ENCODE data around the gene MAGI2. TPM values are rescaled to one million over a fixed set of nuclear protein-coding genes. Genes with fewer than 3 reads are reported as not detected.

MAGI2 gene
- polyA plus RNA-seq, 4 donors: 32.0 to 38.7 (median 33.7) TPM

DNA sequence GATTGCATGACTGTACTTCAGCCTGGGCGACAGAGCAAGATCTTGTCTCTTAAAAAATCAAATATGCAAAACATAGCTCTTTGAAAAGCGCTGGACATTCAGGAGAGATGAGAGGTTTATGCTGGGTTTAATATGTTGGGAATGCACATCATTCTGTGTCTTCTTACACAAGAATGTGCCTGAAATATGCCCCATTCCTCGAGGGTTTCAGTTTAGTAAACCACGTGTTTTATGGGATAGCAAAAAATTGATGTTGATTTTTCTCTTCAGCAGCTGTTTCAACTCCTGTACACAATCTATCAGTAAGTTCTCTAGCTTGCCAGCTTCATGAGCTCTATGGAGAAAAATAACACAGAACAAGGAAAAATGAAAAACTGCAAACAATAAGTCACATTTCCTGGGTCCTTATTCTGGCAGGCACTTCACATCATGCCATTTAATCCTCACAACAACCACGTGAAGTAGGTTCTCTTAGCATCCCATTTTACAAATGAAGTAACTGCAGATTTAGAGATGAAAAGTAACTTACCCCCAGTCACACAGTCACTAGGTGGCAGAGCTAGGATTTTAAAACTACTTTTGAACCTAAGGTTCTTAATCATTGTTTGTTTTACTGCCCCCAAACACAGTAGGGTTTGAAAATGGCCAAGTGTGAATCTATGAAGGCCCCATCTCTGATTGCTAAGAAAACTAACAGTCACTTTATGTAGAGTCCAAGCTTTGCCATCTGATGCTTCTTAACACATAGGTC is 1231.3 kb downstream of the MAGI2 start:
- no peak for DNase-seq (ENCODE audit: low read depth in 4 of 4, low spot score in 2 of 4)

DNA sequence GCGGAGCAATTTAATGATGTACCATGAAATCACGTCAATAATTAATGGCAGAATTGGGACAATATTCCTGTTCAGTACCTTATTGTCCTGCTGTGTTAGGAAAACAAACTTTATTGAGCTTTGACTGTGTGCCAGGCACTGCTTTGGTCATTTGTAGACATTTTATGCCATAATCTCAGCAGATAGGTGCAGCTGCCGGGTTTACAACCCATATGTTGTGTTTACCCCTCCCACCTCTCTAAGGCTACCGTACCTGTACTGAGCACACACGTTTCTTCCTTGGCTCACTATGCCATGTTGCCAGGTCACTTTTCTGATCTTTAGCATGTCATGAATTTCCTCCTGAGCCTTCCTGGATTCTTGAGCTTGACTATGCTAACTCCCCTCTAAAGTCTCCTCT is 1232.7 kb downstream of the MAGI2 start:
- no peak for DNase-seq (ENCODE audit: low read depth in 4 of 4, low spot score in 2 of 4)

DNA sequence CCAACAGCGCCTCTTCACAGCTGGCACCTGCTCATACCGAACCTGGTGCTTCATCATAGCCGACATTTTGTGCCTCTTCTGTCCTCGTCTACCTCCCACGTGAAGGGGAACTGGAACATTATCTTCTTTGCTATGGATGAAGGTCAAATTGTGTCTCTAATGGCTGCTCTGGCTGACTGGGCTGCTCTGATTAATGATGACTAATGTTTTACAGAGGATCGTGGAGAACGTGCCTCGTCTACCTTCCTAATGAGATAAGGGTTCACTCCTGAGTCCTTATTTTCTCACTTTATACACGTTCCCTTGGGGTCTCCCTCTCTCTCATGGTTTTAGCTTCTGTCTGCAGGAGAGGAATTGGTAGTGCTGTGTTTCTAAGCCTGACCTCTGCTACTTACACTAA is 1234.6 kb downstream of the MAGI2 start:
- DNase-seq (ENCODE audit: low read depth in 4 of 4, low spot score in 2 of 4): no peak

DNA sequence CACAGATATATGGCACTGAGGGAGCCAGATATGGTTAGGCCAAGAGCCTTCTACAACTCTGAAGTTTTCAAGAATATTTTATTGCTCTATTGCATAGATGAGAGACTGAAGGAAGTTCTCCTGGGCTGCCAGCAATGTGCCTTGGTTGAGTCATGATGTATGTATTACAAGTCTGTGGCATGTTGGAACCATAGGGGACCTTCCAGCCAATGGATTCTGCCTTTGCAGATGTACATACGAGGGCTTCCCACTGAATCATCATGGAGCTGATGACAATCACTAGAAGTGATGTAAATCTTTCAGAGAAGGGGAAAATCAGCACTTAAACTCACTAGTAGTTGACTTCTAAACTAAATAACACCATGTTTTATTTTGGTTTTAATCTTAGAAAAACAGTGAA is 1235.4 kb downstream of the MAGI2 start:
- no peak for DNase-seq (ENCODE audit: low read depth in 4 of 4, low spot score in 2 of 4)

DNA sequence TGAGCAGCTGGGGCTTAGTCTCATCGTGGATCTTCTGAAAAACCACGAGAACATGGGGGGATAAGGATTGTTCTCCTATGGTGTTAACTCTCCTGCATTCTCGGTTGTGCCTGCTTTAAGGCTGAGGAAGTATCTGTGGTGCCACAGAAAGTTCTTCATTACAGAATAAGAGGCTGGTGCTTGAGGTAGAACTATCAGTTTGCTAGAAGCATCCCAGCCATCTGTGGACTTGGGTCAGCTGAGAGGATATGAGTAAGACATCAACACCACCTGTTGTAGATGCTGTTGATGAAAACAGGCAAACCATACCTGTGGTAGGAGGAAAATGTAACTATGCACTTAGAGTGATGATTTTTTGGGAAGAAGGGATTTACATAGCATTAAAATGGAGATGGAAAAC is 1238.3 kb downstream of the MAGI2 start:
- DNase-seq (ENCODE audit: low read depth in 4 of 4, low spot score in 2 of 4): no peak

DNA sequence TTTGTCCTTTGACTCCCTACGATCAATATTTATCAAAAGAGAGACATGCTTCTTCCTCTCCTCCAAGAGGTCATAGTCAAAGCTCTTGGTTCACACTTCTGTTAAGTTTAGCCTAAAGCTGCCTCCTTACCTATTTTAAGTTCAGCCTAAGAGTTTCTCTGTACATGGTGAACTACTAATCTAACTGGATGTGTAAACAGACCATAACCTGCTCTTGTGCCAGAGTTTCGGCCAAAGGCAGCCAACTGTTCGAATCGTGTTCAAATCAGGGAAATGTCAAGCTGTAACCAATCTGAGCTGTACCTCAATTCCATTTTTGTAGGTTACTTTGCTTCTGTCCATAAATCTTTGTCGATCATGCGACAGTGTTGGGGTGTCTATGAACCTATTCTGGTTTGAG is 1240.1 kb downstream of the MAGI2 start:
- no peak for DNase-seq (ENCODE audit: low read depth in 4 of 4, low spot score in 2 of 4)

DNA sequence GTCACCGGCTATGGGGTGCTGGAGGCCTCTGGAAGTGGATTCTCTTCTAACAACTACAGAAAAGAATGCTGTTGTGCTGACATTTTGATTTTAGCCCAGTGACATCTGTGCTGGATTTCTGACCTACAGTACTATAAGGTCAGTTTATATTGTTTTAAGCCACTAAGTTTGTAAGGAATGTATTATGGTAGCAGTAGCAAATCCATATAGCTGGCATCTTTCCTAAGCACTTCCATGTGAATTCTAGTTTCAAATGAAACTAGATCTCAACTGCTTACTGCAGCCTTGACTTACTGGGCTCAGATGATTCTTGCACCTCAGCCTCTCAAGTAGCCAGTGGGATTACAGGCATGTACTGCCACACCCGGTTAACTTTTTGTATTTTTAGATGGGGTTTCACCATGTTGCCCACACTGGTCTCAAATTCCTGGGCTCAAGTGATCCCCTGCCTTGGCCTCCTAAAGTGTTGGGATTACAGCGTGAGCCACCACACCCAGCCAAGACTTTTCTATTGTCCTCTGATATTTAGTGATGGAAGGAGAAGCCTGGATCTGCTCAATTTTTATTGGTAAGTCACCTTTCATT is 1240.9 kb downstream of the MAGI2 start:
- DNase-seq (ENCODE audit: low read depth in 4 of 4, low spot score in 2 of 4): no peak

DNA sequence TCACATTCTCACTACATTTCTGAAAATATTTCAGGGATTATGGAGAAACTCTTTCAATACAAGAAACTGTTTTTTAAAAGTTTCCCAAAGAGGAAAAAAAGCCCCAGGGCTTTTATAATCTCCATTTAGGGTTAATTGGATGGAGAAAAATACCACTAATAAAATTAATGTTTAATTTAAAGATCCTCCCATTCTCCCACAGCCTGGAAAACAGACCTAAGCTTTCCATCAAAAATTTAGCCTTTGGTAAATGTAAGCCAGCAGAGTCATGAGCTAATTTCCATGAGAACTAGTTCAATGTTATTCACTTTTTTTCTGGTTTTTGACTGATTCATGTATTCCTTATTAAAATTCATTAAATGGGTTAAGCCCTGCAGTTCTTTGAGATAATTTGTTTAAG is 1246.2 kb downstream of the MAGI2 start:
- DNase-seq (ENCODE audit: low read depth in 4 of 4, low spot score in 2 of 4): no peak

DNA sequence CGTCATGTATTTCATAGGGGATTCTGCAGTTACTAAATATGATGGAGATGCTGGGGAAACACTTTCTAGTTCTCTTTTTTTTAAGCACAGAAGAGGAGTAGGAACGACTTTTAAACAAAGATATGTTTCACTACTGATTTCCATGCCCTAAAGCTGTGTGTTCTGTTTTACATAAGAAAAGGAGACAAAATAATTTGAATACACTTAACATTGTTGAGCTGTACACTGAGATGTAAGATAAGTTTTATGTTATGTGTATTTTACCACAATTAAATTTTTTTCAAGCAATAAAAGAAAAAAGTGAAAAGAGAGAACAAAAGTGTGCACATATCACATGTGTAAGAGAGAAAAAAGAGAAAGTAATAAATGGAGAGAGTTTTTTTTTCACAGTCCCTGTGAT is 1246.7 kb downstream of the MAGI2 start:
- no peak for DNase-seq (ENCODE audit: low read depth in 4 of 4, low spot score in 2 of 4)

DNA sequence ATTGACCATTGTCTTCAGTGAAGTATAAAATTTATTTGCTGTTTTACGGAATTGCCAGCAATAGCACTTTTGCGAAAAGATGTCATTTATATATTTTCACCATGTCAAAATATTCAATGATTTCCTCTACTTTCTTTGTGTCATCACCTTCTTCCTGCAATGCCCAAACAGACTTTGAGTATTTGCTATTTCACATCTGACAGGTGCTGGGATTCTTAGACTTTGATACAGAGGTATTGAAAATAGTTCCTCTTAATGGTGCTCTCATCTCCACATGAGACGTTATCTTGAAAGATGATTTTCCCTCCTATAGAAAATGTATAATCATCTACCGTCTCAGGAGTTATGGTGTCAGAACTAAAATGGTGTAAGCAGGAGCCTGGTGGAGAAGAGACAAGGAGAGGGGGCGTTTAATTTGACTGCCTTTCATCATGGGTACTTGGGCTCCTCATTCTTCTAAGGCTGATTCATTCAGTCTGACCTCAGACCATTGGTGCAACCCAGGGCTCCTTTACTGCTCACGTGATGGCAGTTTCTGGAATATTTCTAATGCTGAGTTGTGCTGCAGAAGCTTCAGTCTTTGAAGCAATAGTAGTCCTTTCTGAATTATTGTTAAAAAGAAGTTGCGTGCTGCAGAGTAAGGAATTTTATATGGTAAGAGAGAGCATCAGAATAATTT is 1250.3 kb downstream of the MAGI2 start:
- DNase-seq (ENCODE audit: low read depth in 4 of 4, low spot score in 2 of 4): no peak

DNA sequence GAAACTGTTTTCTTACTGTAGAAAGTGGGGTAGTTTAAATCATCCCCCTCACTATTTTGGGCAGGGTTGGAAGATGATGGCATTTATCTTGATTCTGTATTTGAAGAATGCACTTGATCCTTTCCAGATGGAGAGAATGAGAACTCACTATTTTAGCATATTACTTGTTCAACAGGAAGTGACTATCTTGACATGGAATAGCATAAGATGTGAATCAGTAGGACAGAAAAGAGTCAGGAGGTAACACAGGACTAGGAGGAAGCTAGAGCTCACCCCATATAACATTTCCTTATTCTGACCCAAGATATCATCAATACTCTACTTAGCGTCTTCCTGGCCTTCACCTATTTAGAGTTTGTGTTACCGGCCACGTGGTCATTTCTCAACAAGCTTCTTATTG is 1254.7 kb downstream of the MAGI2 start:
- no peak for DNase-seq (ENCODE audit: low read depth in 4 of 4, low spot score in 2 of 4)

DNA sequence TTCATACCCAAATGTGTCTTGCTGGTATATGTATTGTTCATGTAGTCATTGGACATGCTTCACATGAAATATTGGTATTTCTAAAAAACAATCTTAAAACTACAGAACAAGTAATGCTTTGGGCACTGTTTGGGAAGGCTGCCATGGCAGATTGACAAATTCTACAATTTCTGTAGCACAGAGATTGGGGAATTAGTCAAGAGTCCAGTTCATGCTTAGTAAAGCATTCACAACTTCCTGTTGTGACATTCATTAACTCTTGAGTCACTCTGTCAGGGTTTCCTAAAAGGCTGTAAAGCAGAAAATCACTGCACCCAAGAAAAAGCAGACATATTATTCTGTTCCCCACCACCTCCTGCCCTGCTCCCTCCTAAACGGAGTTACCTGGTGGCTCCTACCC is 1256.0 kb downstream of the MAGI2 start:
- no peak for DNase-seq (ENCODE audit: low read depth in 4 of 4, low spot score in 2 of 4)

DNA sequence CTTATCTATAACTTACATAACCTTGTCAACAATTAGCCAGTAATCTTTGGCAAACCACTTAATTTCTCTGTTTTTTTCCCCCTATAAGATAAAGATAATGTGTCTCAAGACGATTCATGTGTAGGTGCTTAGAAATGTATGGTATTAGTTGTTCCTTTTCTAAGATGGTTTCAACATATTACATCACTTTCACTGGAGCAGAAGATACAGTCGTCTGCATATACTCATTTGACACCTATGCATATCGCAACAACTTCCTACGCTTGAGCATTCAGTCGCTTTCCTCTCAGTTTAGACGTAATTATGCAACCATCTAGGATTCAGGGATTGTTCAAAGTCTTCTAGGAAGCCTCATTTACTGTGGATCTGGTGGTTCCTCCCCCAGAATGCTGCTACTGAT is 1258.2 kb downstream of the MAGI2 start:
- DNase-seq (ENCODE audit: low read depth in 4 of 4, low spot score in 2 of 4): no peak

DNA sequence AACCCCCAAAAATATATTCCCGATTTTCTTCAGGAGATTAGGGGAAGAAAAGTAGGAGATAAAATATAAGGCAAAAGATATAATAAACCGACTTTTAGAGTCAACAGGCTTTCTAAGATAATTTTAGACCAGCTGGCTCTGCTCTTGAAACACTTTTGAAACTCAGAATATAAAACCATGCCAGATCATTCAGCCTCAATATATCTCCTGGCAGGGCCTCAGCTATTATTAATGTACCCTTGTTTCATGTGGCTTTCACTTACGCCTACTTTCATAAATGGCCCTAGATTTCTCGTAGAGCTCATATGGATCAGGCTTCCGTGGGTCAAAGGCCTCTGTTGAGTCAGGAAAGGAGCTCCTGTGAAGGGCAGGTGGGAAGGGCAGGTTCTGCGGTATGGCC is 1258.9 kb downstream of the MAGI2 start:
- no peak for DNase-seq (ENCODE audit: low read depth in 4 of 4, low spot score in 2 of 4)

DNA sequence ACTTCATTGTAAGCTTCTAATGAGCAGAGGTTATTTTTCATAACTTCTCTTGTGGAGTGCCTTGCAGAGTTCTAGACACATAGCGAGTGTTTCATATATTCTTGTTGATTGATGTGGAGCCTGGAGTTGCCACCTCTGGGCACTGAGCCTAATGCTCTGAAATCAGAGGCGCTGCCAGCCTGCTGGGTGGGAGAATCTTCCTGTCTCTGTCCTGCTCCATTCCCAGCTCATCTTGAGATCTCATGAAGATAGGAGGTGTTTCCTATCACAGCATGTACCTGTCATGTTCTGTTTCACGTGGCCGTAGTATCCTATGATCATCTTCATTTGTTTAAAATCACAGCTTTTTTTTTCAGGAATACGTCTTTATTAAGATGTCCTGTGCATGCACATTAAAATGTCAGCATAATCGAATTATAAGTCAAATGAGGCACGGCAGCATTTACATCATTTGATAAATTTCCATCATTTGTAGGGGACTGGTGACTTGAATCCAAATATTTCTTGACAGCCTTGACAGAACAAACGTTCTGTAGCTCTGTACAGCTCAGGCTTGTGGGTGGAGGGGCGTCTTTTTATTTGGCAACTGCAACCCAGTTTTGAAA is 1261.9 kb downstream of the MAGI2 start:
- no peak for DNase-seq (ENCODE audit: low read depth in 4 of 4, low spot score in 2 of 4)

DNA sequence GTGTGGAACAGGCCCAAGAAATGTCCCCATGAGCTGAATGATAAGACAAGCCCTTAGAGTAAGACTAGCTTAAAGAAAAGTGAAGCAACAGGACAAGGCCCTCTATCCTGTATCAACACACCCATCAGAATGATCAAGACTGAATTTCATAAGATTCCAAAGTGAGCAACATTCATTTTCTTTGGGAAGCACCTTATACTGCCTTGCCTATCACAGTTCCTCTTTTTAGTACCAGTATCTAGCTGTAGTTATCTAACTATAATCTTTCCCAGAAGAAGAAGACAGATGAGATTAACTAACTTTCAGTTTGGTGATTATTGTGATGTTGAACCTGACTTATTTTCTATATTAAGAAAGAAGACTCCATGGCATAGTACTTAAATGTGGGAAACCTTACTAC is 1263.7 kb downstream of the MAGI2 start:
- DNase-seq (ENCODE audit: low read depth in 4 of 4, low spot score in 2 of 4): no peak

DNA sequence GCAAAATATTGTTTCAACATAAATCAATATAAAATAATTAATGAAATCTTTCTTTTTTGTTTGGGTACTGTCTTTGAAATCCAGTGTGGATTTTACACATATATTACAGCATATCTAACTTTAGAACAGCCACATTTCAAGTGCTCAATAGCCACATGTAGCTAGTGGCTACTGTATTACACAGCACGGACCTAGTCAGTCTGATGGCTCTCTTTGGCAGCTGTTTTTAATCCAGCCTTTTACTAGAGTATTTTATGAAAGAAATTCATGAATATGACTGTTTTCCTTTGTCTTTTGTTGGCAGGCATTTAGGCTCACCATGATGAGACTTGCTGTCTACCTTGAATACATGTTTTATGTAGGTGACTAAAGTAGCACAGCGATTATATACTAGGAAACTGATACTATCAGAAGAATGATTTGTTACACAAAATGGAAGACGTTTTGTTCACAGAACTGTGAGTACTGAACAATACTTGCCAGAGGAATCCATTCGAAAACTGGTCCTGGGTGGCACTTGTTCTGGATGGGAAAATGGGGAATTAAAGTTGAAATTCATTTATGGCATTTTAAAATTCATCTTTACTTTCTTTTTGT is 1268.2 kb downstream of the MAGI2 start:
- DNase-seq (ENCODE audit: low read depth in 4 of 4, low spot score in 2 of 4): no peak

DNA sequence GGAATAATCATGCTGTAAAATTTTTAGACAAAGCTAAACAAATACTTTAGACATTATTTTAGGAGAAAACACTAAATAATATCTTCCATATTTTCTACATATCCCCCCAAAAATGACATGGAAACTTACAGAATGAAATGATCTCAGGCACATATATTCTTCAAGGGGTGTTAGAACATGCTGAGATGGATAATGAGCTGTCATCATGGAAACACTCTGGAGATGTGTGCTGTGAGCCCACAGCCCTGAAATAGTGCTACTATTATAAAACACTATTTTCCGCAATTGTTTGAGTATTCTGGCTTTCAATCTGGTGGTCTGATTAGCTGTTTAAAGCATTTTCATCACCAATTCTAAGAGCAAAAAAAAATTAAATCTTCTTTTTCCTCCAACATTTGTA is 1269.2 kb downstream of the MAGI2 start:
- DNase-seq (ENCODE audit: low read depth in 4 of 4, low spot score in 2 of 4): no peak

DNA sequence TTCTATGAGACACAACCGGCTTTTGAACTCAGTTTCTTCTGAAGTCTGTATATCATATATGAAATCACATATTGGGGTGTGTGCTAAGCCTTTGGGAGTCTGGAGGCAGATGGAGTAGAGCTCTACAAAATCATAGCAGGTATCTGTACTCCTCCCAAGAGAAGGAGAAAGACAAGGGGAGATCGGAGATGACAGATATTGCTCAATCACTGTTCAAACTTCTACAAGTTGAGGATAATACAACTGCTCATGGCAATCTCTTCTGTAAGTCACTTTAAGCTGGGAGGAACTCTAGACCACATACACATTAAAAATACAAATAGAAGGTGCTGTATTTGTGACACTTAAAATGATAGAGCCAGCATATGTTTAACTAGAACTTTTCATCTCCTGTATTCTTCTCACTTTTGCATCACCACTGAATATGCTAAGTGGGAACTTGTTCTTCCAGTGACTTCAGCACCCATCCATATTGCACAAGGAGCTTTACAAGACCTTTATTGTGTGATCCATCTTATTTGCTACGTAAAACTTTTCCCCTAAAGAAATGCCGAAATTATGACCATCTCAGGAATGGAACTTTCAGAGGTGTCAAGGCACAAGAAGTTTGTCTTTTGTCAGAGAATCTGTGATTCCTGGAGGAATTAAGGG is 1273.5 kb downstream of the MAGI2 start:
- no peak for DNase-seq (ENCODE audit: low read depth in 4 of 4, low spot score in 2 of 4)

DNA sequence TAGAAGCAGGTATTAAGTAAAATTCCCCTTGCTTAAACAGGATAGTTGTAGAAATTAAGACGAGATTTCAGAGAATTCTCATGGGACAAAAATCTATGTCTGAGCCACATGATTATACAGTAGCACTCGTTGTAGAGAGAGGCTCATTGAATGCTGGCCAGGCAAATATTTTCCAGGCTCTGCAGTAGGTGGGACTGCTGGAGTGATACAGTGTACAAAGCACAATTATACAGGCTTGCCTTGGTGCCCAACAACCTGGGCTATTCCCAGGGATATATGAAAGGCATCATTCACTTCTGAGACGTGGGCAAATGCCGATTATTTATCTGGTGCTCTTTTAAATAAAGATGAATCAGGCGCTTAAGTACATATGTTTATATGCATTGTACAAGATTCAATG is 1274.3 kb downstream of the MAGI2 start:
- DNase-seq (ENCODE audit: low read depth in 4 of 4, low spot score in 2 of 4): no peak

DNA sequence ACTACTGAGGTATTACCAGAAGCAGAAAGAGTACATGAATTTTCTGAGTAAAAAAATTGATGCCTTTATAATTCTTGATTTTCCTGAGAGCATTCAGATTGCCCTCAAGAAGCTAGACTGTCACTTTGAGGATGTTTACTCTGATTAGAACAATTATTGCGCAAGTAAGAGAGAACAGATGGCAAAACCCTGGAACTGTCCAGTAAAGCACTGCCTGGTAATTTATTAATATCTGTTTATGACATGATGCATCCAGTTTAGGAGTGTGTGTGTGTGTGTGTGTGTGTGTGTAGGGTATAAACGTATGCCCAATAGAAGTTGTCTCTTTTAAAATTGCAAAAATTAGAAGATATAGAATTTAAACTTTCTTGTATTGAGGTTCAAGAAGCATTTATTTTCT is 1275.1 kb downstream of the MAGI2 start:
- DNase-seq (ENCODE audit: low read depth in 4 of 4, low spot score in 2 of 4): no peak

Measured in left renal cortex interstitium (tissue), 4 donors.